Astrocyte (in vitro differentiated cells and primary cell): ENCODE results near the gene PAX5. TPM values are rescaled to one million over a fixed set of nuclear protein-coding genes. Genes with fewer than 3 reads are reported as not detected.

Experiments used
- DNase-seq: peaks from one replicate; pipeline ENCODE4 v3.0.0-alpha.2; 2010; ENCODE audit warnings: low read depth
- FAIRE-seq: peaks from 2 replicates; lab custom pipeline; 2011; peaks lifted over from hg19 to GRCh38; lab: Jason Lieb, UNC
- H2AFZ ChIP-seq: 2 replicates; pipeline ENCODE4 v1.6.0; 2012; ENCODE audit warnings: low read depth, low read length, inconsistent platforms
- H3K27ac ChIP-seq: 2 replicates; pipeline ENCODE4 v1.5.1; 2011; ENCODE audit warnings: low read depth, low read length, inconsistent platforms
- H3K27me3 ChIP-seq: 2 replicates; pipeline ENCODE4 v1.6.0; 2011; ENCODE audit warnings: low read length, inconsistent platforms; ENCODE audit not compliant: insufficient read depth
- H3K36me3 ChIP-seq: 2 replicates; pipeline ENCODE4 v1.5.1; 2011; ENCODE audit warnings: low read length, inconsistent platforms; ENCODE audit not compliant: insufficient read depth
- H3K4me1 ChIP-seq: 2 replicates; pipeline ENCODE4 v1.5.1; 2011; ENCODE audit warnings: low read length, inconsistent platforms; ENCODE audit not compliant: insufficient read depth
- H3K4me2 ChIP-seq: 2 replicates; pipeline ENCODE4 v1.6.0; 2012; ENCODE audit warnings: low read length, inconsistent platforms
- H3K4me3 ChIP-seq: 2 replicates; pipeline ENCODE4 v1.5.1; 2011; ENCODE audit warnings: low read depth, mild to moderate bottlenecking, low read length, inconsistent platforms; ENCODE audit not compliant: insufficient read depth
- H3K79me2 ChIP-seq: 2 replicates; pipeline ENCODE4 v1.6.0; 2012; ENCODE audit warnings: mild to moderate bottlenecking, low read length, inconsistent platforms; ENCODE audit not compliant: insufficient read depth
- H3K9ac ChIP-seq: 2 replicates; pipeline ENCODE4 v1.6.0; 2012; ENCODE audit warnings: mild to moderate bottlenecking, low read length, inconsistent platforms
- H3K9me3 ChIP-seq: 2 replicates; pipeline ENCODE4 v1.5.1; 2012; ENCODE audit warnings: low read depth, mild to moderate bottlenecking, low read length, inconsistent platforms; ENCODE audit not compliant: insufficient read depth
- H4K20me1 ChIP-seq: 2 replicates; pipeline ENCODE4 v1.6.0; 2012; ENCODE audit warnings: low read length, inconsistent platforms; ENCODE audit not compliant: insufficient read depth
- H3K27ac Mint-ChIP-seq: one replicate; pipeline ENCODE4 v1.8.0; 2021; ENCODE audit warnings: mild to moderate bottlenecking, mixed read lengths; ENCODE audit not compliant: unreplicated experiment
- H3K27me3 Mint-ChIP-seq: one replicate; pipeline ENCODE4 v1.8.0; 2021; ENCODE audit warnings: low read depth, mixed read lengths; ENCODE audit not compliant: unreplicated experiment
- H3K36me3 Mint-ChIP-seq: one replicate; pipeline ENCODE4 v1.8.0; 2021; ENCODE audit warnings: low read depth, mixed read lengths; ENCODE audit not compliant: unreplicated experiment
- H3K4me1 Mint-ChIP-seq: one replicate; pipeline ENCODE4 v1.8.0; 2021; ENCODE audit warnings: low read depth, mixed read lengths; ENCODE audit not compliant: unreplicated experiment
- H3K4me3 Mint-ChIP-seq: one replicate; pipeline ENCODE4 v1.8.0; 2021; ENCODE audit warnings: mild to moderate bottlenecking, moderate library complexity, mixed read lengths; ENCODE audit not compliant: unreplicated experiment
- H3K9me3 Mint-ChIP-seq: one replicate; pipeline ENCODE4 v1.8.0; 2021; ENCODE audit warnings: mild to moderate bottlenecking, mixed read lengths; ENCODE audit not compliant: unreplicated experiment
- CTCF ChIP-seq: IDR thresholded peaks from 2 replicates; pipeline ENCODE4 v1.5.1; 2011; ENCODE audit warnings: low read depth, mild to moderate bottlenecking, inconsistent platforms, low read length, moderate library complexity; ENCODE audit not compliant: insufficient read depth
- EZH2 ChIP-seq: IDR thresholded peaks from 2 replicates; pipeline ENCODE4 v1.6.1; 2012; ENCODE audit warnings: mild to moderate bottlenecking, low read length, inconsistent platforms; ENCODE audit not compliant: insufficient read depth
- total RNA-seq: library from RNA; stranded (reverse); gene quantifications from 2 replicates; pipeline ENCODE4 v1.2.1, GENCODE V29; 2021

The PAX5 gene
- total RNA-seq, 1 donor from 2014 or later, result not detected

- Mint-ChIP-seq H3K27ac (peak overlapping the region; percentile 67), H3K27me3 (peaks cover 11% of the 10 kb centered on the region), H3K9me3 (no peaks in the 10 kb centered on the region), H3K4me3 (no peak overlapping the region), H3K4me1 (peaks cover 9% of the 10 kb centered on the region), H3K36me3 (peaks cover 3% of the 10 kb centered on the region)
- H3K79me2 ChIP-seq, result no peaks in the 10 kb centered on the region
- no peaks in the 10 kb centered on the region for H3K9me3 ChIP-seq
- no peak overlapping the region for H2AFZ ChIP-seq
- no peak overlapping the region for H3K4me3 ChIP-seq
- no peaks in the 10 kb centered on the region for H3K36me3 ChIP-seq
- H3K4me2 ChIP-seq, result peak overlapping the region; percentile 59
- H3K27ac ChIP-seq, result no peak overlapping the region
- H3K27me3 ChIP-seq, result peaks cover 30% of the 10 kb centered on the region
- FAIRE-seq (no peak), DNase-seq (peak; percentile 36)
- TF ChIP-seq CTCF (no peak), EZH2 (no peak)
- H3K4me1 ChIP-seq, result no peaks in the 10 kb centered on the region
- no peaks in the 10 kb centered on the region for H4K20me1 ChIP-seq
- H3K9ac ChIP-seq, result no peak overlapping the region
Observed at GRCh38 chr9:36802201-36802920, 231.7 kb downstream of the PAX5 start.

- TF ChIP-seq CTCF (no peak), EZH2 (no peak)
Observed at GRCh38 chr9:36800455-36800854, 233.6 kb downstream of the PAX5 start.

More at GRCh38 chr9:36800455-36800854, 233.6 kb downstream of the PAX5 start:
- peaks cover 15% of the 10 kb centered on the region for H3K27me3 Mint-ChIP-seq
- Histone ChIP-seq H2AFZ (no peak overlapping the region), H3K9me3 (no peaks in the 10 kb centered on the region), H3K79me2 (no peaks in the 10 kb centered on the region), H3K27ac (no peak overlapping the region), H3K36me3 (no peaks in the 10 kb centered on the region), H3K4me3 (no peak overlapping the region), H3K4me2 (no peak overlapping the region), H3K9ac (no peak overlapping the region), H3K27me3 (peaks cover 24% of the 10 kb centered on the region), H4K20me1 (no peaks in the 10 kb centered on the region), H3K4me1 (no peaks in the 10 kb centered on the region)
- peaks cover 9% of the 10 kb centered on the region for H3K4me1 Mint-ChIP-seq
- H3K27ac Mint-ChIP-seq, result no peak overlapping the region
- peaks cover 5% of the 10 kb centered on the region for H3K9me3 Mint-ChIP-seq
- DNase-seq (no peak), FAIRE-seq (no peak)
- no peak overlapping the region for H3K4me3 Mint-ChIP-seq
- peaks cover 2% of the 10 kb centered on the region for H3K36me3 Mint-ChIP-seq
